Caco-2 (cell line): ENCODE results near the gene RBFOX1. TPM values are rescaled to one million over a fixed set of nuclear protein-coding genes. Genes with fewer than 3 reads are reported as not detected.

Experiments used
- BruUV-seq: library from RNA; stranded (reverse); fragments of 400-500 nt; replicated peaks from 2 replicates; lab custom pipeline; 2021; lab: Mats Ljungman, UMichigan
- CTCF ChIA-PET: fragments of 300-600 bp; sonication (Branson Sonifier 250); formaldehyde crosslinking; loops from one replicate; lab custom pipeline; 2022; ENCODE audit warnings: antibody characterized with exemption; lab: Charles Lee
- POLR2A ChIA-PET: fragments of 300-600 bp; sonication (Branson Sonifier 250); formaldehyde crosslinking; loops from one replicate; lab custom pipeline; 2022; ENCODE audit warnings: antibody characterized with exemption; lab: Charles Lee
- DNase-seq, 2 experiments: peaks; one replicate each; pipeline versions ENCODE4 v3.0.0 to v3.0.0-alpha.2; 2020 to 2022
- H3K27me3 ChIP-seq: replicated peaks from 2 replicates; pipeline ENCODE4 v1.6.0; 2011; ENCODE audit warnings: low read length; ENCODE audit not compliant: control insufficient read depth, insufficient read depth
- H3K36me3 ChIP-seq: 2 replicates; pipeline ENCODE4 v1.5.1; 2011; ENCODE audit warnings: low read length; ENCODE audit not compliant: control insufficient read depth, insufficient read depth
- H3K4me1 ChIP-seq: fragments of 250-450 bp; sonication (Bioruptor Pico); 2 replicates; pipeline ENCODE4 v1.5.1; 2020; ENCODE audit warnings: mild to moderate bottlenecking
- H3K4me3 ChIP-seq: 2 replicates; pipeline ENCODE4 v1.5.1; 2011; ENCODE audit warnings: low read depth, mild to moderate bottlenecking, control low read depth, low read length
- H3K9me3 ChIP-seq: fragments of 250-450 bp; sonication (Bioruptor Pico); 2 replicates; pipeline ENCODE4 v1.5.1; 2020; ENCODE audit warnings: mild to moderate bottlenecking, moderate library complexity
- H3K27ac Mint-ChIP-seq: one replicate; pipeline ENCODE4 v1.8.0; 2022; ENCODE audit warnings: mixed read lengths; ENCODE audit not compliant: unreplicated experiment
- H3K27me3 Mint-ChIP-seq: one replicate; pipeline ENCODE4 v1.8.0; 2022; ENCODE audit warnings: mixed read lengths; ENCODE audit not compliant: insufficient read depth, unreplicated experiment
- H3K36me3 Mint-ChIP-seq: one replicate; pipeline ENCODE4 v1.8.0; 2022; ENCODE audit warnings: mild to moderate bottlenecking, mixed read lengths; ENCODE audit not compliant: insufficient read depth, unreplicated experiment
- H3K4me1 Mint-ChIP-seq: one replicate; pipeline ENCODE4 v1.8.0; 2022; ENCODE audit warnings: low read depth, mixed read lengths; ENCODE audit not compliant: unreplicated experiment
- H3K4me3 Mint-ChIP-seq: one replicate; pipeline ENCODE4 v1.8.0; 2022; ENCODE audit warnings: mild to moderate bottlenecking, moderate library complexity, mixed read lengths; ENCODE audit not compliant: unreplicated experiment
- H3K9me3 Mint-ChIP-seq: one replicate; pipeline ENCODE4 v1.8.0; 2022; ENCODE audit warnings: mixed read lengths; ENCODE audit not compliant: unreplicated experiment
- CTCF ChIP-seq, 2 experiments: fragments of 200-600 bp in 1 of 2; IDR thresholded peaks; 1 replicate in 1 of 2; 2 replicates in 1 of 2; pipeline versions ENCODE4 v1.5.1 to v1.8.0; 2011 to 2022; ENCODE audit warnings: antibody characterized with exemption in 1 of 2, control low read depth in 1 of 2, inconsistent platforms in 1 of 2, low read depth in 1 of 2, low read length in 1 of 2, mild to moderate bottlenecking in 1 of 2, moderate library complexity in 1 of 2; ENCODE audit not compliant: insufficient read depth in 1 of 2, severe bottlenecking in 1 of 2, unreplicated experiment in 1 of 2
- intact Hi-C: fragments of 100-400 bp; cut with micrococcal nuclease; formaldehyde crosslinking; loops from one replicate; pipeline ENCODE4 v1.10.0; 2022; ENCODE audit not compliant: unreplicated experiment
- total RNA-seq: library from RNA; stranded (reverse); gene quantifications from 2 replicates; pipeline ENCODE4 v1.2.3, GENCODE V29; 2022

RBFOX1 gene
- total RNA-seq, 1 experiment from 2014 or later: 0.91 TPM

GRCh38 chr16:7637446-7637845, 304.8 kb downstream of the RBFOX1 start:
- POLR2A ChIA-PET: no interaction called here

GRCh38 chr16:7638306-7638705, 305.7 kb downstream of the RBFOX1 start:
- no peaks in the 10 kb centered on the region for H3K36me3 Mint-ChIP-seq
- H3K27me3 Mint-ChIP-seq: peaks cover 4% of the 10 kb centered on the region
- Histone ChIP-seq H3K27me3 (no peaks in the 10 kb centered on the region; the same call in 1 of the 2 replicates), H3K4me3 (no peak overlapping the region), H3K9me3 (no peaks in the 10 kb centered on the region), H3K4me1 (no peaks in the 10 kb centered on the region), H3K36me3 (no peaks in the 10 kb centered on the region)
- no TSS peak for BruUV-seq
- intact Hi-C loops: no loop called here
- no peaks in the 10 kb centered on the region for H3K9me3 Mint-ChIP-seq
- H3K4me3 Mint-ChIP-seq: no peak overlapping the region
- no peak overlapping the region for H3K27ac Mint-ChIP-seq
- CTCF ChIA-PET: no interaction called here
- POLR2A ChIA-PET: no interaction called here
- TF ChIP-seq CTCF (IDR thresholded peaks at IDR 0.05; ENCODE audit: insufficient read depth in 1 of 2, low read depth in 1 of 2, low read length in 1 of 2, severe bottlenecking in 1 of 2, unreplicated experiment in 1 of 2): no peak
- no peaks in the 10 kb centered on the region for H3K4me1 Mint-ChIP-seq
- DNase-seq: no peak

More at GRCh38 chr16:7637446-7637845, 304.8 kb downstream of the RBFOX1 start:
- H3K27me3 Mint-ChIP-seq: peaks cover 4% of the 10 kb centered on the region
- H3K36me3 Mint-ChIP-seq: no peaks in the 10 kb centered on the region
- no peaks in the 10 kb centered on the region for H3K9me3 Mint-ChIP-seq
- intact Hi-C loops: no loop called here
- H3K9me3 ChIP-seq: no peaks in the 10 kb centered on the region
- TF ChIP-seq CTCF (IDR thresholded peaks at IDR 0.05; ENCODE audit: insufficient read depth in 1 of 2, low read depth in 1 of 2, low read length in 1 of 2, severe bottlenecking in 1 of 2, unreplicated experiment in 1 of 2): no peak
- H3K4me1 Mint-ChIP-seq: no peaks in the 10 kb centered on the region
- CTCF ChIA-PET: no interaction called here
- no TSS peak for BruUV-seq
- no peaks in the 10 kb centered on the region for H3K36me3 ChIP-seq
- H3K27me3 ChIP-seq: no peaks in the 10 kb centered on the region; the same call in 1 of the 2 replicates
- no peaks in the 10 kb centered on the region for H3K4me1 ChIP-seq
- no peak for DNase-seq
- no peak overlapping the region for H3K4me3 ChIP-seq
- no peak overlapping the region for H3K4me3 Mint-ChIP-seq
- H3K27ac Mint-ChIP-seq: no peak overlapping the region

- Histone ChIP-seq H3K4me3 (no peak overlapping the region), H3K36me3 (no peaks in the 10 kb centered on the region), H3K27me3 (no peaks in the 10 kb centered on the region; the same call in 1 of the 2 replicates), H3K9me3 (no peaks in the 10 kb centered on the region), H3K4me1 (no peaks in the 10 kb centered on the region)
- no peak for DNase-seq
- intact Hi-C loops: no loop called here
- no peak for TF ChIP-seq CTCF (IDR thresholded peaks at IDR 0.05; ENCODE audit: insufficient read depth in 1 of 2, low read depth in 1 of 2, low read length in 1 of 2, severe bottlenecking in 1 of 2, unreplicated experiment in 1 of 2)
- ChIA-PET POLR2A (no interaction called here), CTCF (no interaction called here)
- BruUV-seq: no TSS peak
- no peaks in the 10 kb centered on the region for H3K36me3 Mint-ChIP-seq
- no peak overlapping the region for H3K4me3 Mint-ChIP-seq
- H3K4me1 Mint-ChIP-seq: no peaks in the 10 kb centered on the region
- no peaks in the 10 kb centered on the region for H3K9me3 Mint-ChIP-seq
- no peak overlapping the region for H3K27ac Mint-ChIP-seq
- peaks cover 15% of the 10 kb centered on the region for H3K27me3 Mint-ChIP-seq
Measured at GRCh38 chr16:7640334-7640733, 307.7 kb downstream of the RBFOX1 start.
